GM18868 (cell line): ENCODE data around the gene TSPAN9.

ENCODE experiments used
- ATAC-seq: cut with Tn5 transposase; IDR thresholded peaks from one replicate; pipeline ENCODE4 v1.9.1; 2021; ENCODE audit warnings: mild to moderate bottlenecking, moderate library complexity; ENCODE audit not compliant: unreplicated experiment

TSPAN9 gene

DNA sequence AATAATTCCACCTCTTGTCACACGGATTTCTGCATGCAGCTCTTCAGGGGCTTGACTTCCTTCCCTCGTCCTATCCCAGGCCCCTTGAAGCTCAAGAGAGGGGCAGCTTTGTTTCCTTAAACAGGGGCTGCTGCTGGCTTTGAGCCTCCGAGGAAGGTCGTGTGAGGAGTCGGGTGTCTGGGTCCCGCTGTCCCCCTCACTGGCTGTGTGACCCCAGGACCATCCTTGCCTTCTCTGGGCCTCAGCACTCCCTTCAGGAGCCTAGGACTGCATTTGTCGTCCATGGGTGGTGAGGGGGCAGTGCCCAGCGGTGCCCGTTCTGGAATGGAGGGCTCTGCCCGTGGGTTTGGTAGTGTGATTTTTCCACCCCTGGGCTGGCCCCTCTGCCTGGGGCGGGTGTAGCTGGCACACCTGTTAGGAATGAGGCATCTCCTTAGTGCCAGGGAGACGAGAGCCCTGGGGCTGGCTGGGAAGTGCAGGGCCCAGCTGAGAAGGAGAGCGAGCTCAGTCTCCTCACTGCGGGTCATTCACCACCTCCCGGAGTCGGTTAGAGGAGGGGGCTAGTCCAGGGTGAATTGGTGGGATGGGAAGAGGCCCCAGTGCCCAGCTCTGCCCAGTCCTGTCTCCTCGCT, 60.8 kb downstream of the TSPAN9 start:
- ATAC-seq, result no peak

DNA sequence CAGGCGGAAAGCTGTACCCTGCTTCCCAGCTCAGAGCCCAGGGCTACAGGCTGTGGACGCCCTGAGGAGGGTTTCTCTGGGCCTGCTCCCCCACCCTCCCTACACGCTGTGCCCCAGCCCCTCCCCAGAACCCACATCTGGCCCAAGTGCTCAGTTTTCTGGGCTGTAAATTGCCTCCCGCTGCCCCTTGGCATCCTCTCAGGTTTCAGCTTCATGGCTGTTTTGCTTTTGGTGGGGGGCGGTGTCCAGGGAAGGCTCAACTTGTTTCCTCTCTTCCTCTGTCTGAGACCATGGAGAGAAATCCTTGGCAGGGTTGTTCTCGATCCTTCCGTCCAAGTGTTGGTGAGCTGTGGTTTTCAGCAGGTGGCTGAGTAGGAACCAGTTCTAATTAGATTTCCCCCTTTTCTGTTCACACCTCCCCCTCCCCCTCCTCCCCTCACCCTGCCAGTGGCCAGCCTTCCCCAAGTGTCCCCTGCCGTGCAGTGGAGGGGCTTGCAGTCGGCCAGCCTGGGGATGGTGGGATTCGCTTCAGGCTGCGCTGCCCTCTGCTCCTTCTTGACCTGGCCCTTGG, 61.8 kb downstream of the TSPAN9 start:
- no peak for ATAC-seq

DNA sequence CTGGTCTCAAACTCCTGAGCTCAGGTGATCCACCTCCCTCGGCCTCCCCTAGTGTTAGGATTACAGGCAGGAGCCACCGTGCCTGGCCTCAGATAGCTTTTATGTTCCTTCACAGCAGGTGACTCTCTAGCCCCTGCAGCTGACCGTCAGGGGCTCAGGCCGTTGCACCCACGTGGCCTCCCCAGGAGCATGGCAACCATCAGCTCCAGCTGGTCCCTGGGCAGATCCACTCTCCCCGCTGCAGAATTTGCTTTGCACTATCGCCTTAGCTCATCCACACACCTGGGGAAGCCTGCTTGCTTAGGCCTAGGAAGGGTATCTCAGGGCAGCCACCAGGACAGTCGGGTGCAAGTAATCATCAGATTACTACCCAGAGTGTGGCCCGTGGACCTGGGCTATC, 62.6 kb downstream of the TSPAN9 start:
- no peak for ATAC-seq

DNA sequence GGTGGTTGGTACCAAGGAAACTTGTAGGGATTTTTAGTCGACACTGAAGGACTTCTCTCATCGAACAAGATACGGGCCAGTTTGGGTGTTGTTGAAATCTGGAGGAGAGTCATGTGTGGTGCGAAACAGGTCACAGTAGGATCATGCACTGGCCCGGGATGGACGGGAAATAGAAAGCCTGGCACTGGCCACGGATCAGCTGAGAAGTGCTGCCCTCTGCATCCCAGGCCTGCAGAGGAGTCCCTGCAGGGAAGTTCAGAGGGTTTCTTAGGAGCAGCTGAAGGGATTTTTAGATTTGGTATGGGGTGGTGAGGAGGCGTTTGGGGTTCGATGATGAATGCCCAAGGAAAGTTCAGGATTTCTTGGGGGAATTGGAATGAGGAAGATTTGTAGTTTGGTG, 63.1 kb downstream of the TSPAN9 start:
- ATAC-seq, result no peak

DNA sequence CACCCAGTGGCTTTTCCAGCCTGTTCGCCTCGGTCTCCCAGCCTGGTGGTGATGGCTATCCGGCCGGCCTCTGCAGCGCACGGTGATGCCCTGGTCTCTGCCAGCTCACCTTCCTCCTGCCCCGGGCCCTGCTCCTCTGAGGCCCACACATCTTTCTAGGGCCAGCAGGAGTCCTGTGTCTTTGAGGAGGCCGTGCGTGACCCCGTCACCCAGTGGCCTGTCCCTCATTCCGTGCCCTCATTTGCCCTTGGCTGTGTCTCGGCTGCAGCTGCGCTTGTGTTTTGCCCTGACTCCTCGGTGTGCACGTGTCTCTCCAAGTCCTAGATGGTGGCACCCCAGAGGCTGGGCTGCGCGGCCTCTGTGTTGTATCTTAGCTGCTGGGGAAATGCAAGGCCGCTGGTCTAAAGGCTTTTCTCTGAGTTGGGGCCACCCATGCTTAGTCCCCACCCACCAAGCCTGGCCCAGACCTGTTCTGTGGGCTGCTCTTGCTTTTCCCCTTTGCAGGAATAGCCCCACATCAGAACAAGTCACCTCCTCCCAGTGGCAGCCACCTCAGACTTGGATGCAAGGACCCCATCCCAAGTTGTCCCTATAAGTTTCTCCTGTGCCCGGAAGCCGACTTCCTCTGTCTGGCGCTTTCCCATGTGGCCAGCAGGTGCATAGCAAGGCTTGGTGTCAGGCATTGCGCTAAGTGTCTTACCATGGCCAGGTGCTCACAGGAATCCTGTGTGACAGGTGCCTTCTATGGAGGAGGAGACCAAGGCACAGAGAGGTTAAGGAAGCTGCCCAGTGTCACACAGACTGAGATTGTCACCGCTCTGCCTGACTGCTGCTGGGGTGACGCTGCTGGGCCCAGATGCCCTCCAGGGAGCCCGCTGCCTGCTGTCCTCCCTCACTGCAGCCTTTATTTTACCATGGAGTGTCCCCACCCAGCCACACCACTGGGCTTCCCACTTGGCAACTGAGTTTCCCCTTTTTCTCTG, 64.5 kb downstream of the TSPAN9 start:
- ATAC-seq, result no peak

DNA sequence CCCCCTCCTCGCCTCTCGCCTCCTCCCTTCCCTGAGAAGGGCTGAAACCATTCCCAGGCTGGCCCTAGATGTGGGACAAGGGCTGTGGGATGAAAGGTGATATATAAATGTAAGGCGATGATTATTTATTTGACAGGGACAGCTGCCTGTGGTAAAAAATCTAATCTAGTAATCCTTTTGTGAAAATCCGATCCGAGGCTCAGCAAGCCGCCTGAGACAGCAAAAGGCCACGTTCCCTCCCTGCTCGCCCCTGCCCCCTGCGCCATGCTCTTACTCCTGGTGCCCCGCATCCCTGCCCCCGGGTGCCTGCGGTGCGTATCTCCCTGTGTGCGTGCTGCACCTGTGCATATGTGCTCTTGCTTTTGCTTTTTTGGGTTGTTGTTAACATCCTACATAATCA, 65.2 kb downstream of the TSPAN9 start:
- ATAC-seq, result no peak

DNA sequence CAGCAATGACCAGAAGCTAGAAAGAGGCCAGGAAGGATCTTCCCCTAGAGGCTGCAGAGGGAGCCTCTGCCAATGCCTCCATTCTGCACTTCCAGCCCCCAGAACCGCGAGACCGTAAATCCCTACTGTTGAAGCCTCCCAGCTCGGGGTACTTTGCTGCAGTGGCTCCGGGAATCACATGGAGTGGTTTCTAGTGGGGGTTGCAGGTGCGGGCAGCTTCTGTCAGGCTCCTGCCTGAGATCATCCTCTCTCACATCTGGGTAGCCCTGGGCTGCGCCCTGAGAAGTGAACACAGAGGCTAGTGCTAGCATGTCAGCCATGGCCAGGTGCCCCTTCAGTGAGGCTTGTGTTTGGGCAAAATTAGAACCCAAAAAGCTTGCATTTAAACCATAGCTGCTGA, 67.3 kb downstream of the TSPAN9 start:
- no peak for ATAC-seq

DNA sequence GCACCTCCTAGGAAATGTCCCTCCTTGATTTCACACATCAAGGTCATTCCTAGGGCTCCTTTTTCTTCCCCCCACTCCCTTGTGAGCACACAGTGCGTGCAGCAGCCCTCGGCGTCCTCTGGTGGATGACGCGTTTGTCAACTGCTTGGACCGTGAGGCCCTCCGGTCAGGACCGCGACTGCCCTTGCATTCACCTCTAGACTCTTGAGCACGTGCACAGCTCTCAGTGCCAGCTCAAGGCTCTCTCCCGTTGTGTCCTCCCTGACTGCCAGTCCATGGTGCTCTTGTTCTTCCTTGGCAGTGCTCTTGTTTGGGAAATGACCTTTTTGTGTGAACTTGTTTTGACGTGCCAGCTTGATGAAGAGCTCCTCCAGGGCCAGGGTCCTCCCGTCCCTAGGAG, 67.9 kb downstream of the TSPAN9 start:
- ATAC-seq, result no peak

DNA sequence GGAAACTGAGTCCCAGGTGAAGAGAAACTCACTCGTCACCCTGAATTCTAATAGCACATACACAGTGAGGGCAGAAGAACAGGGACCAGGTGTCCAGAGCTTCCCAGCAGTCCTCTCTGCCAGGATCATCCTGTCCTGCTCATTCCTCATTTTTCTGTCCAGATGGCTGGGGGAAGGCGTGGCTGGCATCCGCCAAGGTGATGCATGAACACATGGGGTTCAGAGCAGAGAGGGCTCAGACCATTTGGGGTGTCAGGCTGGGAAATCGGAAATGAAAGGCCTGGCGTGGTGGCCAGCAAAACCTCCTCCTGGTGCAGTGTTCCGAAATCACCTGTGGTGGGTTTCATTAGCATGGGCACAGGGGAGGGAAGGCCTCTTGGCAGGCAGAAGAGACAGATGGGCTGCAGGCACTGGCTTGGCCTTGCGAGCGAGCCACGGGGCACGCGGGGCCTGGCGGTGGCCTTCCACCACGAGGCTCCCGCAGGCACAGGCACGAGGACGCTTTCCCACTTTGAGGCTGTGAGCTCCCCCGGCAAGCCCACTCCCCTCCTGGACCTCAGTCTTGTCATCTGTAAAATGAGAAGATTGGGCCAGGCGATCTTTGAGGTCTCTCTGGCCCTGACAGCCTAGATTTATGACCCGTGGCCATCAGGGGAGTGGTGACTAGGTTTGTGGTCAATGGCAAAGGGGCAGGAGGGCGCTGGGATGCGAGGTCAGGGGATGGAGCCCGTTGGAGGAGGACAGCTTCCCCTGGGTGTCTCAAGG, 68.5 kb downstream of the TSPAN9 start:
- no peak for ATAC-seq

DNA sequence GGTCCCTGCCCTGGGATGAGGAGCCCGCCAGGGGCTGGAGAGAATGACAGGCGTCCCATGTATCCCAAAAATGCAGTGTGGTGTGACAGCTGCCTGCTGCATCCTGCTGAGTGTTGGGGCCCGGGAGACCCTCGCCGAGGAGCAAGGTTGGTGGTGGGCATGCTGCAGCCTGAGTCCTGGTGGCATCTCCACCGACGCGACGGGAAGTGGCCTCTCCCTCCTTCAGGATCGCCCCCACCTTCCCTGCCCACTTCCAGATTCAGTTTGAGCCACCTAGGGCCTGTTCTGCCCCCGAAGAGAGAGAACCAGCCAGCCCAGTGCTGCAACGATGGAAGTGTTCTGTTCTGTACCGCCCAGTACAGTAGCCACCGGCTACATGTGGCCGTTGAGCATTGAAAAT, 70.1 kb downstream of the TSPAN9 start:
- ATAC-seq, result no peak

DNA sequence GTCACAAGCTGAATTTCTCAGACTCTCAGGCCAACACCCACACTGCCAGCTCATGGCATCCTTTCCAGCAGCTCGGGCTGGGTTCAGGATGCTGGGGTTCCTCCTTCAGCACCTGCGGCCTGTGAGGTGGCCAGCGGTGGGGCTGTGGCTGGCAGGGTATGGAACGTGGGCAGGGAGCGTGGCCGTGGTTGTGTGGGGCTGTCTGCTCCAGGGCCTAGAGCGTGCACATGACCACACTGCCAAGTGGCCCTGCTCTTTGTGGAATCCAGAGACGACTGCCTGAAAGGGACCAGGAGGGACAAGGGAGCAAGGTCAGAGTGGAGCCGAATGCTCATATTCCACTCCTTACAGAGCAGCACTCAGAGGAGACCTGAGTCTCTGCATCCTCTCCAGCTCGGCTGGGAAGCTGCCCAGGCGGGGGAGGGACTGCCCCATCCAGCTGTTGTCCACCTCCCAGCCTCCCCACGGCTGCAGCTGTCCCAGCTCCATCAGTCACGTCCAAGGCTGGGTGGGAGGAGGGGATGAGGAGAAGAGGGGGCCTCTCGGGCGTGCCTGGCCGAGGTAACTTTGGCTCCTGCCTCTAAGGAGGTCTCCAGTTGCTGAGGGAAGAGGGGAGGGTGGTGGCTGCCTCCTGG, 71.3 kb downstream of the TSPAN9 start:
- ATAC-seq, result no peak

DNA sequence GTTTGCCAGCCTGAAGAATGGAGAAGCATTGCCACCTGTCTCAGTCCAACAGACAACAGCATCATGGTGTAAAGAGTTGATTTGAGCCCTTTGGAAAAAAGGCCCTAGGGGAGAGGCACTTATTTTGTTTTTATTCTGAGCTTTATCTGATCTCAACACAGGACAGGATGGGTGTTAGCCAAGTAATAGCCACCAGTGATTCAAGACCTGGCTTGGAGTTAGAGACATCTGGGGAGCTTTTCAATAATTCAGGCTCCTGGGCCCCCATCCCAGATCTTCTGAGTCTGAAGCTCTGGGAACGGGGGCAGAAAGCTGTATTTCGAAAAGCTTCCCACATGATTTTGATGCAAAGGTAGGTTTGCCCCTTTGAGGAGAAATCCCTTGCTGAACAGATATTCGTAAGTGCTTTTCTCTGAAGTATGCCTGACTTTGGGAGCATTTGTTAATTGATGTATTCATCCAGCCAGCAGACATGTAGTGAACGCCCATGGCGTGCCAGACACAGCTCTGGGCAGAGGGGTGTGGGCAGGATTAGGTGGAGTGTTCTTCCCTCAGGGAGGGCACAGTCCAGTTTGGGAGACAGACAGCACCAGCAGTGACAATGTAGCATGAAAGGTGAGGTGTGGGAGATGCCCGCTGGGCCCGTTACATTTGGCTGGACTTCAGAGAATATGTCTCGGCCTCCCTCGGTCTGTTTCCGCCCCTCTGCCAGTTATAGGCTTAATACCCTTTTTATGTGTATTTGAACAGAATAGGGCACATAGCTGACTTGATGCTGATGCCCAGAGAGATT, 72.5 kb downstream of the TSPAN9 start:
- ATAC-seq, result no peak

DNA sequence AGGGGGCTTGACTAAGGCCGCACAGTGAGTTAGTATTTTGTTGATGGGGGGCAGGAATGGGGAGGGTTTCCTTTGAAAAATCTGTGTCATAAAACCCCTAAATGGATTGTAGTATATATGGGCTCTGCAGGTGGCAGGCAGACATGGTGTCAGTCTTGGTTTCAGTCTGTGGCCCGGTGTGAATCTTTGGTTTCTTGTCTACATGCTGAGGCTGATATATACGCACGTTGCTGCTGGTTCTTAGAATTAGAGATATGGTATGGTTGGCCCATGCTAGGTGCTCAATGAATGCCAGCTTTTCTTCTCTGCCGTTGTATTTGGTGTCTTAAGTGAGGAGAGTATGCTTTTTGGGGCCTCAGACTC, 73.1 kb downstream of the TSPAN9 start:
- no peak for ATAC-seq

DNA sequence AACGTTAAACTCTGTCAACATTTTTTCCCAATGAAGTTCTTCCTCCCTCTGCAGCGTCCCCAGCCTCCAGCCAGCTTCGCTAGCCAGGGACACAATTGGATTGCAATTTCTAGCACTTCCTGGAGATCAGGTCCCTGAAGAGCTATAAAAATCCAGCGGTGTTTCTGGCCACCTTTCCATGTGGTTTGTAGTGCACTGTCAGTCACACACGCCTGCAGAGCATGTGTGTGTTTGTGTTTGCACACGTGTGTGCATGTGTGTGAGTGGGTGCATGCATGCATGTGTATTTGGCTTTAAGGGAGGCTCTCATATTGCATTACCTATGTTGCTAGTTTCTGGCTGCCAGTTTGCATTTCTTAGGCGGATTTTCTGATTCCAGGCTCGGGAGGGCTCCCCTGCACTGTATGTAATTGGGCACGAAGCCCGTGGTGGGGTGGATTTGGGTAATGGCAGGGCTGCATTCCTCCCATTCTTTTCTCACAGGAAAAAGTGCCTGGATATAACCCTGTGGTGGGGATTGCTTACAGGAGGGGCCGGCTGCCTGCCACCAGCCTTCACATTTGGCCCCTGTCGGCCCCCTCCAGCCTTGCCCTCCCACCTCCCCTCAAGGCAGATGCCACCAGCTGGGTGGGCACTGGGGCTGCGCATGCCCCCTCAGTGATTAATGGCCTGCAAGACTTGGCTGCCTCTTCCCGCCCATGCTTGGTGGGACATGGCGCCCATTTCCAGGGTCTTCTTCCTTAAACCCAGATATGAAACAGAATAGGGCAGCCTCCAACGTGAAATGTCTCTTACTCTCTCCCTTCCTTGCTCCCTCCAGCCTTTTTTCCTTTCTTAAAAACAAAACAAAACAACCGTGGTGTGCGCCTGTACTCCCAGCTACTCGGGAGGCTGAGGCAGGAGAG, 74.0 kb downstream of the TSPAN9 start:
- no peak for ATAC-seq

DNA sequence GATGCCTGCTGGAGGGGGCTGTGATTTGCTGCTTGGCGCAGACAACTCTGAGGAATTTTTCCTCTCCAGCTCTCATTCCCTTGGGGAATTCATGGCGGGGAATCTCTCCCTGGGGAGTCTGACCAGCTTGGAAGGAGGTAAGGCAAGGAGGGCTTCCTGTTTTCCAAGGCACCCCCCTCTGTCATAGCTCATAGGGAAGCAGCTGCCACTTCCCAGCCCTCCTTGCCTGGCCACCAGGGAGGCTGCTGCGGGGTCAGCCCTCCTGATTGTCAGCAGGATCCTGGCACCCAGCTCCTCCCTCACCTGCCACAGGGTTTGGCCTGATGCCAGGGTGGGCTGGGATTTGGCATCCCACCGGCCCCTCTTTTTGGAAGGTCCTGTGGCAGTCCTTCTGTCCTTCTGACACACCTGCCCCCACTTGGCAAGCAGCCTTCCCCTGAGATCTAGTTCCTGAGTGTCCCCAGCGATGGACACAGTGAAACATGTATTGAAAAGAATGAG, 74.9 kb downstream of the TSPAN9 start:
- no peak for ATAC-seq

DNA sequence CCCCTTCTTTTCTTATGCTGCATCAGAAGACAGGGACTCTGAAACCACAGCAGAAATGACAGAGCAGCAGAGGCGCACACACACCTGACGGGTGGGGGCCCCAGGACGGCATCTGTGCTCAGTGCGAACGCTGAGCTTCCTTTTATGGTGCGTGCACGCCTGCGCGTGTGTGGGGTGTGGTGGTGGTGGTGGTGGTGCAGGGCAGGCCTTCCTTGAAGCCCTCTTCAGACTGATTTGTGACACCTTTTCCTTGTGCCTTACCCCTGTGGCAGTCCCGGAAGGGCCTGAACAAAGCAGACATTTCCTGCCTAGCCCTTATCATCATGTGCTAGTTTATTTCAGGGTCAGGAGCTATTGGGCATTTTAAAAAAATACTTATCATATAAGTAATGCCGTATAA, 75.7 kb downstream of the TSPAN9 start:
- ATAC-seq, result no peak

DNA sequence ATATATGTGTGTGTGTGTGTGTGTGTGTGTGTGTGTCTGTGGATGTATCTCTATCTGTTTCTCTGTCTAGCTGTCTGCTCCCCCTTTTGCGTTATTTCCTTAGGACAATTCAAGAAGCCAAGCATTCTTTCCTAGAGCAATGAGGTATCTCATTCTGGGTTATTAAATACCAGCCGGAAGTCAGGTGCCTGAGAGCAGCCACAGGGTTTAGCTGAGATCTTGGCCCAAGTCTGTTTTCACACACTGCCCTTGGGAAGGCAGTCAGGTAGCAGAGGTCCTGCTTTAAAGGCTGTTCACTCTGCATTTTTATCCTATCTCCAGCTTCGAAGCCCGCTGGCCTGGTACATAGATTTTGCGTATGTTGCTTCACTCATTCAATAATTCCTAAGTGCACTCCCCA, 76.8 kb downstream of the TSPAN9 start:
- no peak for ATAC-seq

DNA sequence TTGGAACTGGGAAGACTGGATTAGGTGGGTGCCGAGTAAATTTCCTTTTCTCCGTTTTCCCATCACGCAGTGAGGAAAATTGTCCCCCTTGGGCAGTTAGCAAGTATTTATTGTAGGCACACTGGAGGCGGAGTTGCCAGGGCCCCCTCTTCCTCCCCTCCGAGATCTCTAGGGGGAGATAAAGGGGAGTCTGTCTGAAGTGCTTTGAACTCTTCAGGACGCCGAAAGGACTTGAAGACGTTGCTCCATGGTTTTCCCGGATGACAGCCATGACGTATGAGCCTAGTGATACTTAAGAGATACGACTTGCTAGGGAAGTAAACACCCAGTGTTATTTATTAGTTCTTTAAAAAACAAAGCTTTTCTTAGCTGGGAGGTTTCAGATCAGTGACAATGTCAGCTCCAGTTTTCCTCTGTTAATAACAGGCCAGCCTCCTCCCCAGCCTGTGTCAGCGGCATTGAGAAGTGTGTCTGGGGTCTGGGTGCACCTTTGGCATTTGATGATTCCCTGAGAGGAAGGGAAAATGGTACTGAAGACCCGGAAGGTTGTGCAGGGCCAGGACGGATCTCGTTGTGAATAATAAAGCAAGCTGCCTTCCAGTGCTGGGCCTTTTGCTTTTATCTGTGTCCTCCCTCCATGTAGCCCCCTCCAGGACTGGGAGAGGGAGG, 78.7 kb downstream of the TSPAN9 start:
- ATAC-seq, result no peak
